Peyer's patch (tissue), 4 donors: ENCODE data around the gene CNTN5.

Experiments used
- POLR2A ChIP-seq, 2 donors: fragments of 450-650 bp; IDR thresholded peaks; one replicate each; pipeline ENCODE4 v1.5.1; 2017; ENCODE audit warnings: antibody characterized with exemption in 2 of 2, mild to moderate bottlenecking in 2 of 2, moderate library complexity in 2 of 2
- TF ChIP-seq, protein P1 (sequence below), 6 experiments: fragments of 450-650 bp in 4 of 6; fragments of 200-600 bp in 2 of 6; sonication (generic) in 1 of 6; IDR thresholded peaks; one replicate each; pipeline ENCODE4 v1.5.1; 2017 to 2019; ENCODE audit warnings: antibody characterized with exemption in 6 of 6, mild to moderate bottlenecking in 3 of 6, moderate library complexity in 1 of 6

DNA sequence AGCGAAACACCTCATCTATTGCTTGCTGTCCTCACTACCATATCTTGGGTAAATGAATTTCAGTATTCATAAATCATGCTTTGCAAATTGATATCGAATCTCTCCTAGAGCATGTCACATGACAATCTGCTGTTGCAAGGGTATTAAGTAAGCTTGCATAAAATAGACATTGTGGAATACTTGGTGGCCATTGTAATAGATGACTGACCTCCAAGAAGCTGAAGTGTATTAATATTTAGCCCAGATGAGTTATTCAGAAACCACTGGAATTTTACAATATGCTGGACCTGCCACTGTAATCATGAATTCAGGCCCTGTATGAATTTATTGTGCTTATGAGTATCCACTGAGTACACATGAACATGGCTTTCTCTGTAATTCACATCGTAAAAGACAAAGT lies 1376.7 kb downstream of the CNTN5 start:
- TF ChIP-seq, protein P1, sequence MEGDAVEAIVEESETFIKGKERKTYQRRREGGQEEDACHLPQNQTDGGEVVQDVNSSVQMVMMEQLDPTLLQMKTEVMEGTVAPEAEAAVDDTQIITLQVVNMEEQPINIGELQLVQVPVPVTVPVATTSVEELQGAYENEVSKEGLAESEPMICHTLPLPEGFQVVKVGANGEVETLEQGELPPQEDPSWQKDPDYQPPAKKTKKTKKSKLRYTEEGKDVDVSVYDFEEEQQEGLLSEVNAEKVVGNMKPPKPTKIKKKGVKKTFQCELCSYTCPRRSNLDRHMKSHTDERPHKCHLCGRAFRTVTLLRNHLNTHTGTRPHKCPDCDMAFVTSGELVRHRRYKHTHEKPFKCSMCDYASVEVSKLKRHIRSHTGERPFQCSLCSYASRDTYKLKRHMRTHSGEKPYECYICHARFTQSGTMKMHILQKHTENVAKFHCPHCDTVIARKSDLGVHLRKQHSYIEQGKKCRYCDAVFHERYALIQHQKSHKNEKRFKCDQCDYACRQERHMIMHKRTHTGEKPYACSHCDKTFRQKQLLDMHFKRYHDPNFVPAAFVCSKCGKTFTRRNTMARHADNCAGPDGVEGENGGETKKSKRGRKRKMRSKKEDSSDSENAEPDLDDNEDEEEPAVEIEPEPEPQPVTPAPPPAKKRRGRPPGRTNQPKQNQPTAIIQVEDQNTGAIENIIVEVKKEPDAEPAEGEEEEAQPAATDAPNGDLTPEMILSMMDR (IDR thresholded peaks at IDR 0.05), result no peak
- TF ChIP-seq POLR2A (IDR thresholded peaks at IDR 0.05), result no peak
